ENCODE measurements around the gene ARPP19.

The ARPP19 gene

GRCh38 chr15:52532427-52532826 is 36.4 kb downstream of the ARPP19 start:
- Histone ChIP-seq H3K4me1 (no peaks in the 10 kb centered on the region), H3K36me3 (ENCODE audit: control insufficient read depth, insufficient read depth, low read length) (no peaks in the 10 kb centered on the region), H3K9ac (no peak overlapping the region), H3K9me3 (ENCODE audit: control insufficient read depth, low read length) (no peaks in the 10 kb centered on the region), H2AFZ (no peak overlapping the region), H3K79me2 (no peaks in the 10 kb centered on the region), H3K4me3 (ENCODE audit: low read depth, low read length) (no peak overlapping the region), H3K27ac (no peak overlapping the region), H3K4me2 (ENCODE audit: low read length) (no peak overlapping the region), H3K27me3 (ENCODE audit: control insufficient read depth, insufficient read depth, low read length) (no peaks in the 10 kb centered on the region)
- no peak for TF ChIP-seq CTCF (IDR thresholded peaks at IDR 0.05)

GRCh38 chr15:52529940-52530339 is 38.9 kb downstream of the ARPP19 start:
- Histone ChIP-seq H3K4me1 (no peaks in the 10 kb centered on the region), H3K27me3 (ENCODE audit: control insufficient read depth, insufficient read depth, low read length) (no peaks in the 10 kb centered on the region), H3K9ac (no peak overlapping the region), H3K4me3 (ENCODE audit: low read depth, low read length) (no peak overlapping the region), H3K4me2 (ENCODE audit: low read length) (no peak overlapping the region), H3K9me3 (ENCODE audit: control insufficient read depth, low read length) (no peaks in the 10 kb centered on the region), H3K27ac (peak overlapping the region; percentile 83), H3K79me2 (peaks cover under 1% of the 10 kb centered on the region), H2AFZ (peak overlapping the region; percentile 91), H3K36me3 (ENCODE audit: control insufficient read depth, insufficient read depth, low read length) (no peaks in the 10 kb centered on the region)
- TF ChIP-seq CTCF (IDR thresholded peaks at IDR 0.05), result no peak

- Histone ChIP-seq H3K27ac (peak overlapping the region; percentile 83), H3K4me3 (ENCODE audit: low read depth, low read length) (peak overlapping the region; percentile 64), H2AFZ (peak overlapping the region; percentile 91), H3K36me3 (ENCODE audit: control insufficient read depth, insufficient read depth, low read length) (no peaks in the 10 kb centered on the region), H3K27me3 (ENCODE audit: control insufficient read depth, insufficient read depth, low read length) (no peaks in the 10 kb centered on the region), H3K79me2 (peaks cover 2% of the 10 kb centered on the region), H3K9me3 (ENCODE audit: control insufficient read depth, low read length) (no peaks in the 10 kb centered on the region), H3K9ac (no peak overlapping the region), H3K4me2 (ENCODE audit: low read length) (peak overlapping the region; percentile 80), H3K4me1 (no peaks in the 10 kb centered on the region)
- no peak for TF ChIP-seq CTCF (IDR thresholded peaks at IDR 0.05)
Observed at GRCh38 chr15:52529341-52529924, 39.4 kb downstream of the ARPP19 start.

- peaks cover 2% of the 10 kb centered on the region for H3K79me2 ChIP-seq
- TF ChIP-seq CTCF (IDR thresholded peaks at IDR 0.05), result no peak
- peak within 1 kb of the TSS; percentile 83 for H3K27ac ChIP-seq
- no peaks in the 10 kb centered on the region for H3K9me3 ChIP-seq (ENCODE audit: control insufficient read depth, low read length)
- H2AFZ ChIP-seq, result peak within 1 kb of the TSS; percentile 91
- H3K36me3 ChIP-seq (ENCODE audit: control insufficient read depth, insufficient read depth, low read length), result no peaks in the 10 kb centered on the region
- no peaks in the 10 kb centered on the region for H3K27me3 ChIP-seq (ENCODE audit: control insufficient read depth, insufficient read depth, low read length)
- peak within 1 kb of the TSS; percentile 53 for H3K9ac ChIP-seq
- peak within 1 kb of the TSS; percentile 81 for H3K4me2 ChIP-seq (ENCODE audit: low read length)
- no peaks in the 10 kb centered on the region for H3K4me1 ChIP-seq
- peak within 1 kb of the TSS; percentile 75 for H3K4me3 ChIP-seq (ENCODE audit: low read depth, low read length)
Observed at GRCh38 chr15:52528564-52529340, 40.1 kb downstream of the ARPP19 start, which contains the start of gene MYO5A. Gene MYO5A (minus strand): TSS chr15:52528880. CDS start chr15:52528806, 74 bp downstream.

Data from parathyroid adenoma (tissue), 2 donors.